Endothelial cell of umbilical vein (primary cell): Measurements from ENCODE around the gene HAND2. TPM values are rescaled to one million over a fixed set of nuclear protein-coding genes. Genes with fewer than 3 reads are reported as not detected.

ENCODE experiments used
- BruUV-seq: library from RNA; stranded (reverse); fragments of 400-500 nt; replicated peaks from 2 replicates; lab custom pipeline; 2021; lab: Mats Ljungman, UMichigan
- CTCF ChIA-PET: fragments of 300-600, 350-600 bp; sonication (Branson Sonifier 250); formaldehyde crosslinking; loops from one replicate; lab custom pipeline; 2021; ENCODE audit warnings: antibody characterized with exemption, inconsistent platforms; lab: Charles Lee
- POLR2A ChIA-PET: fragments of 300-600, 350-600 bp; sonication (Branson Sonifier 250); formaldehyde crosslinking; loops from one replicate; lab custom pipeline; 2021; ENCODE audit warnings: antibody characterized with exemption, inconsistent platforms; lab: Charles Lee
- DNase-seq: peaks from one replicate; pipeline ENCODE4 v3.0.0-alpha.2; 2011; ENCODE audit warnings: low read depth, low spot score
- FAIRE-seq: peaks from 2 replicates; lab custom pipeline; 2011; peaks lifted over from hg19 to GRCh38; lab: Jason Lieb, UNC
- H2AFZ ChIP-seq: 2 replicates; pipeline ENCODE4 v1.6.0; 2012; ENCODE audit warnings: low read depth, low read length, control low read depth, inconsistent platforms
- H3K27ac ChIP-seq: 2 replicates; pipeline ENCODE4 v1.5.1; 2011; ENCODE audit warnings: low read depth, mild to moderate bottlenecking, control low read depth, low read length, moderate library complexity; ENCODE audit not compliant: insufficient read depth
- H3K27me3 ChIP-seq, 2 experiments: 2 replicates each; pipeline versions ENCODE4 v1.6.0 to v1.6.1; 2011; ENCODE audit warnings: low read length in 2 of 2, mixed read lengths in 1 of 2; ENCODE audit not compliant: control insufficient read depth in 2 of 2, insufficient read depth in 2 of 2
- H3K36me3 ChIP-seq, 2 experiments: 2 replicates in 1 of 2; 3 replicates in 1 of 2; pipeline ENCODE4 v1.5.1; 2011; ENCODE audit warnings: low read length in 2 of 2, mild to moderate bottlenecking in 1 of 2, moderate library complexity in 1 of 2; ENCODE audit not compliant: control insufficient read depth in 2 of 2, insufficient read depth in 2 of 2; ENCODE audit errors: extremely low read depth in 1 of 2
- H3K4me1 ChIP-seq: 3 replicates; pipeline ENCODE4 v1.5.1; 2011; ENCODE audit warnings: mild to moderate bottlenecking, low read length; ENCODE audit not compliant: control insufficient read depth, insufficient read depth; ENCODE audit errors: extremely low read depth
- H3K4me2 ChIP-seq: 2 replicates; pipeline ENCODE4 v1.6.1; 2011; ENCODE audit warnings: low read length, control low read depth, mixed read lengths; ENCODE audit not compliant: insufficient read depth
- H3K4me3 ChIP-seq, 3 experiments: fragments of 200-600 bp in 1 of 3; sonication (generic), shearing (Covaris generic) in 1 of 3; replicated peaks in 1 of 3; 2 replicates each; pipeline ENCODE4 v1.5.1; 2011 to 2016; ENCODE audit warnings: control low read depth in 3 of 3, low read length in 3 of 3, mild to moderate bottlenecking in 2 of 3, inconsistent platforms in 1 of 3, low read depth in 1 of 3, moderate library complexity in 1 of 3; ENCODE audit not compliant: insufficient read depth in 1 of 3
- H3K79me2 ChIP-seq: 2 replicates; pipeline ENCODE4 v1.6.0; 2012; ENCODE audit warnings: low read length, inconsistent platforms; ENCODE audit not compliant: control insufficient read depth, insufficient read depth
- H3K9ac ChIP-seq: replicated peaks from 2 replicates; pipeline ENCODE3; 2011; ENCODE audit warnings: low read length, control low read depth; ENCODE audit not compliant: insufficient read depth; ENCODE audit errors: extremely low read depth
- H3K9me1 ChIP-seq: replicated peaks from 3 replicates; pipeline ENCODE4 v1.6.0; 2011; ENCODE audit warnings: mild to moderate bottlenecking, low read length; ENCODE audit not compliant: control insufficient read depth, insufficient read depth; ENCODE audit errors: extremely low read depth
- H3K9me3 ChIP-seq: replicated peaks from 2 replicates; pipeline ENCODE4 v1.5.1; 2012; ENCODE audit warnings: low read length, inconsistent platforms; ENCODE audit not compliant: control insufficient read depth, insufficient read depth
- H4K20me1 ChIP-seq: replicated peaks from 2 replicates; pipeline ENCODE3; 2011; ENCODE audit warnings: mild to moderate bottlenecking, low read length; ENCODE audit not compliant: control insufficient read depth, insufficient read depth; ENCODE audit errors: extremely low read depth
- EZH2 ChIP-seq: IDR thresholded peaks from 2 replicates; pipeline ENCODE4 v1.6.1; 2012; ENCODE audit warnings: borderline replicate concordance, low read depth, mild to moderate bottlenecking, moderate library complexity, low read length, inconsistent platforms; ENCODE audit not compliant: severe bottlenecking
- FOS ChIP-seq: IDR thresholded peaks from 2 replicates; pipeline ENCODE4 v1.6.1; 2011; ENCODE audit warnings: mild to moderate bottlenecking, low read length, moderate library complexity, borderline replicate concordance; ENCODE audit not compliant: insufficient read depth
- GATA2 ChIP-seq: IDR thresholded peaks from 2 replicates; pipeline ENCODE4 v1.7.0; 2011; ENCODE audit warnings: low read depth, mild to moderate bottlenecking, moderate library complexity, mixed read lengths, low read length; ENCODE audit not compliant: insufficient read length, insufficient read depth
- JUN ChIP-seq: IDR thresholded peaks from 2 replicates; pipeline ENCODE4 v1.6.1; 2011; ENCODE audit warnings: borderline replicate concordance, low read depth; ENCODE audit not compliant: insufficient read length, insufficient read depth
- MYC ChIP-seq: IDR thresholded peaks from one replicate; pipeline ENCODE4 v1.6.1; 2011; ENCODE audit warnings: mild to moderate bottlenecking, low read depth, low read length
- POLR2A ChIP-seq: IDR thresholded peaks from 2 replicates; pipeline ENCODE4 v1.6.1; 2012; ENCODE audit warnings: low read depth, mild to moderate bottlenecking, control low read depth, low read length
- POLR2AphosphoS5 ChIP-seq: IDR thresholded peaks from 2 replicates; pipeline ENCODE4 v1.6.1; 2012; ENCODE audit warnings: low read depth, mild to moderate bottlenecking, control low read depth, low read length, moderate library complexity; ENCODE audit not compliant: insufficient read depth
- dilution Hi-C: fragments of 300-500 bp; cut with MboI; formaldehyde crosslinking; loops from one replicate; pipeline ENCODE4 v1.15.0; 2019; ENCODE audit warnings: low sequenced_read_pairs; ENCODE audit not compliant: extremely low pct_ligation_motif_present
- intact Hi-C: fragments of 100-400 bp; cut with micrococcal nuclease; formaldehyde crosslinking; loops from one replicate; pipeline ENCODE4 v1.10.0; 2022
- polyA plus RNA-seq, 4 experiments: library from polyadenylated mRNA; depleted of rRNA in 3 of 4; stranded (reverse) in 3 of 4; unstranded in 1 of 4; fragments of >200 nt; gene quantifications; 2 replicates each; pipeline versions ENCODE4 v1.2.1 to v1.2.3, GENCODE V29; 2011 to 2012; ENCODE audit warnings: missing spikeins in 1 of 4
- total RNA-seq: library from RNA; stranded (reverse); gene quantifications from 2 replicates; pipeline ENCODE4 v1.2.3, GENCODE V29; 2021
- TF ChIP-seq, protein P1 (sequence below), 2 donors: IDR thresholded peaks; 1 replicate in 1 of 2; 2 replicates in 1 of 2; pipeline ENCODE4 v1.5.1; 2011; ENCODE audit warnings: low read length in 2 of 2, mild to moderate bottlenecking in 2 of 2, moderate library complexity in 2 of 2, control low read depth in 1 of 2, inconsistent platforms in 1 of 2, low read depth in 1 of 2; ENCODE audit not compliant: insufficient read depth in 1 of 2; ENCODE audit errors: extremely low read depth in 1 of 2
- TF ChIP-seq, protein P2 (sequence below): IDR thresholded peaks from 2 replicates; pipeline ENCODE4 v1.6.1; 2011; ENCODE audit not compliant: insufficient read depth, insufficient read length

The HAND2 gene
- total and polyA plus RNA-seq, 2 donors (not counting 3 experiments of a cell fraction or from before 2014, with no cell fraction given) = not detected

DNA sequence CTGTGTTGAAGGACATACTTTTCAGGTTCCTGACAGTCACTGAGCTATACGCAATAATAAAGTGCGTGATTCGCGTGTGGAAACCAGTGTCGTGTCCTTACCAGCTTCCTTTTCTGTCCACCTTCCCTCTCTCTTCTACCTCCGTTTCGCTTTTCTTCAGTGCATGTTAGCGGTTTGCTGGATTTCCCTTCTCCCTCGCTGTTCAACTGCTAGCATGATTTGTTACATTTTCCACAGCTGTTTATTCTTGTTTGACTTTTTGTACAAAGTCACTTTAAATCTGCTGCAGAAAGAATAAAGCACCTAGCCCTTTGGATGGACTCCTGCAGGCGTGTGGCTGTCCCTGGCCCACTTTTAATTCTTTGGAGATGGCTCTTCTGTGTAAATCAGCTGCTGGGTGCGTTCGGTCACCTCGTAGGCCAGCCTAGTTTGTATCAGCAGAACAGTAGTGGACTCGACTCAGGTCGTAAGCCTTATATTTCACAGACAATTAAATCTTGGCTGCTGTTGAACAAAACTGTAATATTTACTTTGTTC, 8.9 kb upstream of the HAND2 start:
- H3K9me1 ChIP-seq = no peaks in the 10 kb centered on the region
- DNase-seq (no peak), FAIRE-seq (no peak)
- no peaks in the 10 kb centered on the region for H3K79me2 ChIP-seq
- H4K20me1 ChIP-seq = no peaks in the 10 kb centered on the region
- POLR2A ChIA-PET = no interaction called here
- TF ChIP-seq MYC (no peak), FOS (no peak), POLR2AphosphoS5 (no peak), GATA2 (no peak), POLR2A (no peak), EZH2 (no peak), JUN (no peak)
- TF ChIP-seq, protein P1, sequence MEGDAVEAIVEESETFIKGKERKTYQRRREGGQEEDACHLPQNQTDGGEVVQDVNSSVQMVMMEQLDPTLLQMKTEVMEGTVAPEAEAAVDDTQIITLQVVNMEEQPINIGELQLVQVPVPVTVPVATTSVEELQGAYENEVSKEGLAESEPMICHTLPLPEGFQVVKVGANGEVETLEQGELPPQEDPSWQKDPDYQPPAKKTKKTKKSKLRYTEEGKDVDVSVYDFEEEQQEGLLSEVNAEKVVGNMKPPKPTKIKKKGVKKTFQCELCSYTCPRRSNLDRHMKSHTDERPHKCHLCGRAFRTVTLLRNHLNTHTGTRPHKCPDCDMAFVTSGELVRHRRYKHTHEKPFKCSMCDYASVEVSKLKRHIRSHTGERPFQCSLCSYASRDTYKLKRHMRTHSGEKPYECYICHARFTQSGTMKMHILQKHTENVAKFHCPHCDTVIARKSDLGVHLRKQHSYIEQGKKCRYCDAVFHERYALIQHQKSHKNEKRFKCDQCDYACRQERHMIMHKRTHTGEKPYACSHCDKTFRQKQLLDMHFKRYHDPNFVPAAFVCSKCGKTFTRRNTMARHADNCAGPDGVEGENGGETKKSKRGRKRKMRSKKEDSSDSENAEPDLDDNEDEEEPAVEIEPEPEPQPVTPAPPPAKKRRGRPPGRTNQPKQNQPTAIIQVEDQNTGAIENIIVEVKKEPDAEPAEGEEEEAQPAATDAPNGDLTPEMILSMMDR (IDR thresholded peaks at IDR 0.05; ENCODE audit: extremely low read depth in 1 of 2, insufficient read depth in 1 of 2, low read depth in 1 of 2, low read length in 2 of 2) = no peak
- TF ChIP-seq, protein P2, sequence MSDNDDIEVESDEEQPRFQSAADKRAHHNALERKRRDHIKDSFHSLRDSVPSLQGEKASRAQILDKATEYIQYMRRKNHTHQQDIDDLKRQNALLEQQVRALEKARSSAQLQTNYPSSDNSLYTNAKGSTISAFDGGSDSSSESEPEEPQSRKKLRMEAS = no peak
- no peak overlapping the region for H3K4me2 ChIP-seq
- H3K9ac ChIP-seq = no peak overlapping the region
- dilution Hi-C loops (no loop called here), intact Hi-C loops (no loop called here)
- H3K9me3 ChIP-seq = no peaks in the 10 kb centered on the region
- CTCF ChIA-PET = interaction anchor here (0.8 to 1.1 kb wide), 2 partner anchors 9 to 45 kb away, joined by 3 to 7 read pairs; partner anchors contain the start of gene HAND2
- no peaks in the 10 kb centered on the region for H3K4me1 ChIP-seq
- H3K27me3 ChIP-seq = peaks cover 59 to 81% of the 10 kb centered on the region in 2 experiments
- no TSS peak for BruUV-seq
- H2AFZ ChIP-seq = no peak overlapping the region
- H3K36me3 ChIP-seq = no peaks in the 10 kb centered on the region
- no peak overlapping the region for H3K4me3 ChIP-seq
- H3K27ac ChIP-seq = no peak overlapping the region
